Muscle of back (tissue), 11 donors: Measurements from ENCODE around the gene CABLES1. TPM values are rescaled to one million over a fixed set of nuclear protein-coding genes. Genes with fewer than 3 reads are reported as not detected.
A peak's percentile ranks its signal among the peaks of the same experiment; 100 is the strongest.

Experiments used
- DNase-seq, 3 donors: peaks; one replicate each; pipeline versions ENCODE4 v3.0.0 to v3.0.0-alpha.2; 2013
- polyA plus RNA-seq, 10 donors: library from polyadenylated mRNA; unstranded; fragments of 120-200 nt; gene quantifications; one replicate each; pipeline ENCODE4 v1.2.1, GENCODE V29; 2013; ENCODE audit not compliant: insufficient read length in 10 of 10

CABLES1 gene
- polyA plus RNA-seq, 10 donors = 6.0 to 8.9 (median 7.1) TPM

GRCh38 chr18:23165271-23166068 is 30.2 kb downstream of the CABLES1 start:
- no peak for DNase-seq

- no peak for DNase-seq
Observed at GRCh38 chr18:23166891-23167541, 31.7 kb downstream of the CABLES1 start.

GRCh38 chr18:23169673-23170044 is 34.4 kb downstream of the CABLES1 start:
- no peak for DNase-seq

- DNase-seq = no peak
Observed at GRCh38 chr18:23170137-23170536, 34.9 kb downstream of the CABLES1 start.

GRCh38 chr18:23171581-23172156 is 36.4 kb downstream of the CABLES1 start:
- no peak for DNase-seq

- no peak for DNase-seq
Observed at GRCh38 chr18:23172591-23173380, 37.5 kb downstream of the CABLES1 start.

GRCh38 chr18:23173912-23174311 is 38.6 kb downstream of the CABLES1 start:
- DNase-seq = no peak

- no peak for DNase-seq
Observed at GRCh38 chr18:23176701-23177432, 41.6 kb downstream of the CABLES1 start.

- DNase-seq = no peak
Observed at GRCh38 chr18:23177433-23178072, 42.3 kb downstream of the CABLES1 start.

GRCh38 chr18:23178201-23178600 is 42.9 kb downstream of the CABLES1 start:
- DNase-seq = no peak

GRCh38 chr18:23178661-23179081 is 43.4 kb downstream of the CABLES1 start:
- DNase-seq = no peak

GRCh38 chr18:23179416-23179815 is 44.1 kb downstream of the CABLES1 start:
- DNase-seq = no peak

- no peak for DNase-seq
Observed at GRCh38 chr18:23181547-23181946, 46.3 kb downstream of the CABLES1 start.

- DNase-seq = no peak
Observed at GRCh38 chr18:23182606-23183005, 47.3 kb downstream of the CABLES1 start.

- peak in 2 of 3 donors; percentile 32 to 60 for DNase-seq
Observed at GRCh38 chr18:23183411-23184150, 48.3 kb downstream of the CABLES1 start.

- no peak for DNase-seq
Observed at GRCh38 chr18:23186781-23187180, 51.5 kb downstream of the CABLES1 start.

GRCh38 chr18:23188068-23188760 is 52.9 kb downstream of the CABLES1 start:
- no peak for DNase-seq

GRCh38 chr18:23189099-23189498 is 53.8 kb downstream of the CABLES1 start:
- DNase-seq = no peak
